Large intestine (tissue), 3 donors: Measurements from ENCODE around the gene PPP2R3A. TPM values are rescaled to one million over a fixed set of nuclear protein-coding genes. Genes with fewer than 3 reads are reported as not detected.

Experiments used
- DNase-seq, 2 donors: peaks; one replicate each; pipeline versions ENCODE4 v3.0.0 to v3.0.0-alpha.2; 2013
- H3K27ac ChIP-seq: one replicate; pipeline ENCODE4 v1.5.1; 2013; ENCODE audit warnings: low read length
- H3K27me3 ChIP-seq: 2 replicates; pipeline ENCODE4 v1.6.1; 2013; ENCODE audit warnings: low read length; ENCODE audit not compliant: control insufficient read depth, insufficient read depth
- H3K36me3 ChIP-seq: 2 replicates; pipeline ENCODE4 v1.6.1; 2013; ENCODE audit warnings: low read length; ENCODE audit not compliant: control insufficient read depth, insufficient read depth
- H3K4me1 ChIP-seq: one replicate; pipeline ENCODE4 v1.6.1; 2013; ENCODE audit warnings: low read length; ENCODE audit not compliant: control insufficient read depth, insufficient read depth
- H3K4me3 ChIP-seq: one replicate; pipeline ENCODE4 v1.5.1; 2013; ENCODE audit warnings: low read length
- H3K9me3 ChIP-seq: one replicate; pipeline ENCODE4 v1.6.1; 2013; ENCODE audit warnings: mild to moderate bottlenecking, low read depth, low read length, moderate library complexity; ENCODE audit not compliant: control insufficient read depth
- WGBS: methylation state at CpG from one replicate; pipeline ENCODE4 v1.1.5; 2013; ENCODE audit warnings: low lambda C conversion rate; ENCODE audit not compliant: insufficient coverage; 5-methylcytosine and 5-hydroxymethylcytosine counted together
- polyA plus RNA-seq: library from polyadenylated mRNA; unstranded; fragments of 120-200 nt; gene quantifications from one replicate; pipeline ENCODE4 v1.2.1, GENCODE V29; 2013

PPP2R3A gene
- polyA plus RNA-seq, 1 donor: 7.4 TPM

DNA sequence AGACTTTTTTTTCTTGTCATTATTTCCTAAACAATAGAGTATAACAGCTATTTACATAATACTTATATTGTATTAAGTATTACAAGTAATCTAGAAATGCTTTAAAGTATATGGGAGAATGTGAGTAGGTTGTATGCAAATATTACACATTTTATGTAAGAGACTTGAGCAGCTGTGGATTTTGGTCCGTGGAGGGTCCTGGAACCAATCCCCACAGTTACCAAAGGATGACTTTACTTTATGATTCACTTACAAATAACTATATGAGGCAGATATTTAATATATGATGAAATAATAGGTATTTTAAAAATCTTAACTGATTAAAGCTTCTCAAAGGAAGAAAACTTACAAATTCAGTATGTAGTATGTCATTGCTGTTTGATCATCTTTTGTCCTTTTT is 56.3 kb downstream of the PPP2R3A start:
- no peak for DNase-seq
- Histone ChIP-seq H3K36me3 (no peaks in the 10 kb centered on the region), H3K9me3 (no peaks in the 10 kb centered on the region), H3K27me3 (no peaks in the 10 kb centered on the region), H3K4me3 (no peak overlapping the region), H3K4me1 (no peaks in the 10 kb centered on the region), H3K27ac (no peak overlapping the region)
- WGBS: no CpG with 5 or more reads among the region's 1 CpG

DNA sequence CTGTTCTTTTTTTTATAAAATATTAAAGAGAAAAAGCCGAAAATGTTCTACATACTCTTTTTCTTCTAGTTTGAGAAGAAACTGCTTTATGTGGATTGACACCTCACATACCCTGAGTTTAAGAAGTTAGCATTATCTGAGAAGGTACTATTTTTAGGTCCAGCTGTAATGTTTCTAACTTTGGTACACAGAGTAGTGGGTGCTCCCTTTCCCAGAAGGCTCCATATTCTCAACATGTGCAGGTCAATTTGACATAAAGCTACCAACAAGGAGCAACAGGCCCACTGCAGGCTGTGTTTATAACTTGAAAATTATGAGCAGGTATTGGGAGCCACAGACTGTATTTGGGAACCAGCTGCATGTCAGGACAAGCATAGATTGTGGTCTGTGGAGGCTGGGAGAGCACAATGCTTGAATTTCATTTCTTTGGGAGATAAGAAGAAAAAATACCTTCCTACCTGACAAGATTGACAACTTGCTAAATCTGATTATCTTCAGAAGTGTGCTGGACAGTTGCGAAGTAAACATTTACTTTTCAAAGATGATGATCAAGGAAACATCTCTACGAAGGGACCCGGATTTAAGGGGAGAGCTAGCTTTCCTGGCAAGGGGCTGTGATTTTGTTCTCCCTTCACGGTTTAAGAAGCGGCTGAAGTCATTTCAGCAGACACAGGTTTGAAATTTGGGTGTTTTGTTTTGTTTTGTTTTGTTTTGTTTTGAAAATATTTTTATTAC is 57.2 kb downstream of the PPP2R3A start:
- no peaks in the 10 kb centered on the region for H3K36me3 ChIP-seq
- no peak overlapping the region for H3K4me3 ChIP-seq
- H3K27me3 ChIP-seq: no peaks in the 10 kb centered on the region
- H3K9me3 ChIP-seq: no peaks in the 10 kb centered on the region
- DNase-seq: no peak
- H3K27ac ChIP-seq: no peak overlapping the region
- H3K4me1 ChIP-seq: no peaks in the 10 kb centered on the region
- WGBS: 20% methylated on average over 2 of the region's 6 CpGs

DNA sequence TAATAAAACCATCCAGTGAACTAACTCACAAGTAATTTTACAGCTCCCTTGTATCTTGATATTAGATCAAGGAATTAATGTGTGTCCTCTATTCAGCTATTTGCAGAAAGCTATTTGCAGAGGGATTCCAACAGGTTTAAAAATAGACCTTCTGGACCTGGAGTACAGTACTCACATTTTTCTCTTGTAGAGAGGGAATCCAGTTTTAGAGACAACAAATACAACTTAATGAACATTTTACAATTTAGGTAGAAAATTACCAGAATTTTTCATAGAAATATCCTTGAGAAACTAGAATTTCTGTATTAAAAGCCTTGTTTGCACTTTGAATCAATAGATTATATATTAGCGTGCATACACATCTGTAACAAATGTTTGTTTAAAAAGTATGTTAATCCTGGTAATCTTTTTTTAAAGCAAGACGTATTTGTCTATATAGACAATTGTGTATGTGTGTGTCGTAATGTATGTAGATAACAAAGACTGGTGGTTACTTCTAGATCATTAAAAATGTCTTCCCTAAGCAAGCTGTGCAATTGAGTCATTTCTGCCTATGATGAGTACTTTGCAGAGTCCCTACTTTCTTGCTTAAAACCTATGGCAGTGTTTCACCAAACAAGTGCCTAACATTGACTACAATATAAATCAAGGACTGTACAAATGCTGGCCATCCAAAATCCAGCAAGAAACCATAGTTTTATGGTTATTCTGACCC is 57.9 kb downstream of the PPP2R3A start:
- H3K4me3 ChIP-seq: no peak overlapping the region
- DNase-seq: no peak
- no peaks in the 10 kb centered on the region for H3K4me1 ChIP-seq
- peaks cover 3% of the 10 kb centered on the region for H3K36me3 ChIP-seq
- no peaks in the 10 kb centered on the region for H3K9me3 ChIP-seq
- WGBS: no CpG with 5 or more reads among the region's 3 CpGs
- H3K27ac ChIP-seq: no peak overlapping the region
- H3K27me3 ChIP-seq: no peaks in the 10 kb centered on the region

DNA sequence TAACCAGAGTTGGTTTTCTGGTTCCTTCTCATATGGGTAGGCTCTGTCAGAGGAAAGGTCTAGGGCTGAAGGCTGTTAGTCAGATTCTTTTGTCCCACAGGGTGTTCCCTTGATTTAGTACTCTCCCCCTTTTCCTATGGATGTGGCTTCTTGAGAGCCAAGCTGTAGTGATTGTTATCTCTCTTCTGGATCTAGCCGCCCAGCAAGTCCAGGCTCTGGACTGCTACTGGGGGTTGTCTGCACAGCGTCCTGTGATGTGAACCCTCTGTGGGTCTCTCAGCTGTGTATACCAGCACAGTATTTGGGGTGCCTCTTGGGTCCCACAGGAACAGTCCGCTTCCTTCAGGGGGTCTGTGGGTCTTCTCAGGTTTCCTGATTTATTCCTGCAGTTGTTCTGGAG is 70.8 kb downstream of the PPP2R3A start:
- WGBS: no CpG with 5 or more reads among the region's 3 CpGs

DNA sequence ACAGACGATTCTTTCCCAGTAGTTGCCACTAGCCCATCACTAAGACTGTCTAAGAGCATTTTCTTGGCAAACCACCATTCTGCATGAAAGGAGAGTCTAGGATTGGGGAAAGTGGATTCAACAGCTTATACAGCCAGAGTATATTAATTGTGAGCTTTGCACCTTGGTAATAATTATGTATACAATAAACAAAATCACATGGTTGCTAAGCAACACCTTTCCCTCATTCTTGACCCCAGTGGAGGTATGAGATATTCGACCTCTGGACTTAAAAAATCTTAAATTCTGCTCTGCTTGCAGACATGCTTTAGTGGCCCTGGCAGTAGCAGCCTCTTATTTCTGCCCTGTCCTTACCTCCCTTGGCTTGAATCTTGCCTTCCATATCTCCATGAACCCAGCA is 73.1 kb downstream of the PPP2R3A start:
- no peaks in the 10 kb centered on the region for H3K4me1 ChIP-seq
- H3K9me3 ChIP-seq: no peaks in the 10 kb centered on the region
- WGBS: no CpG with 5 or more reads among the region's 2 CpGs

More for the DNA sequence above, 70.8 kb downstream of the PPP2R3A start:
- H3K27me3 ChIP-seq: no peaks in the 10 kb centered on the region
- no peak overlapping the region for H3K4me3 ChIP-seq
- no peaks in the 10 kb centered on the region for H3K9me3 ChIP-seq
- no peaks in the 10 kb centered on the region for H3K4me1 ChIP-seq
- no peaks in the 10 kb centered on the region for H3K36me3 ChIP-seq
- no peak overlapping the region for H3K27ac ChIP-seq
- no peak for DNase-seq

DNA sequence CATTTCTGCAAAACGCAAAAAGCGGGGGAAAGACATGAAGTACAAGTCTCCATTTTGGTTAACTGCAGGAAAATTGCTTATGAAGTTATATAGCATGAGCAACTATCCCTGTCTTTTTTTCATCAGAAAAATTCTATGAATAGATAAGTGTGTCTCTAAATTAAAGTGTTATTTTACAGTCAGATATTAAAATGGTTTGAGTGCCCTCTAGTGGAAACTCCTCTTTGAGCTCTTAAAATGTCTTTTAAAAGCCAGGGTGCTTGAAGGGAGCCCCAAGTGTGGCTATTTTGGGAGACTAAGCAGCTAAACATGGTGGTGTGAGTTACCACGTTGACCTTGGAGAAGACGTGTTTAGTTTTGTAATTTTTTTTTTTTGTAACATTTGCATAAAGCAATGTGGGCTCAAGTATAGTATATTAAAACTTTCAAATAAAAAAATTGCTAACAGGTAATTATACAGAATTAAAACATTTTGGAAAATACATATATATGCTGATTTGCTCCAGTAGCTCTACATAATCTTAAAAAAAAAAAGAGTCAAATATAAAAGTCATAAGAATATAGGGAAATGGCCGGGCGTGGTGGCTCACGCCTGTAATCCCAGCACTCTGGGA is 77.2 kb downstream of the PPP2R3A start:
- peaks cover 17% of the 10 kb centered on the region for H3K36me3 ChIP-seq
- no peak overlapping the region for H3K4me3 ChIP-seq
- WGBS: 65% methylated on average over 4 of the region's 7 CpGs
- no peak overlapping the region for H3K27ac ChIP-seq
- H3K9me3 ChIP-seq: no peaks in the 10 kb centered on the region
- H3K27me3 ChIP-seq: no peaks in the 10 kb centered on the region
- DNase-seq: peak; percentile 7 to 24
- no peaks in the 10 kb centered on the region for H3K4me1 ChIP-seq

More for the DNA sequence above, 73.1 kb downstream of the PPP2R3A start:
- peak in 1 of 2 donors; percentile 29 for DNase-seq
- Histone ChIP-seq H3K4me3 (no peak overlapping the region), H3K27me3 (no peaks in the 10 kb centered on the region), H3K27ac (no peak overlapping the region), H3K36me3 (no peaks in the 10 kb centered on the region)

DNA sequence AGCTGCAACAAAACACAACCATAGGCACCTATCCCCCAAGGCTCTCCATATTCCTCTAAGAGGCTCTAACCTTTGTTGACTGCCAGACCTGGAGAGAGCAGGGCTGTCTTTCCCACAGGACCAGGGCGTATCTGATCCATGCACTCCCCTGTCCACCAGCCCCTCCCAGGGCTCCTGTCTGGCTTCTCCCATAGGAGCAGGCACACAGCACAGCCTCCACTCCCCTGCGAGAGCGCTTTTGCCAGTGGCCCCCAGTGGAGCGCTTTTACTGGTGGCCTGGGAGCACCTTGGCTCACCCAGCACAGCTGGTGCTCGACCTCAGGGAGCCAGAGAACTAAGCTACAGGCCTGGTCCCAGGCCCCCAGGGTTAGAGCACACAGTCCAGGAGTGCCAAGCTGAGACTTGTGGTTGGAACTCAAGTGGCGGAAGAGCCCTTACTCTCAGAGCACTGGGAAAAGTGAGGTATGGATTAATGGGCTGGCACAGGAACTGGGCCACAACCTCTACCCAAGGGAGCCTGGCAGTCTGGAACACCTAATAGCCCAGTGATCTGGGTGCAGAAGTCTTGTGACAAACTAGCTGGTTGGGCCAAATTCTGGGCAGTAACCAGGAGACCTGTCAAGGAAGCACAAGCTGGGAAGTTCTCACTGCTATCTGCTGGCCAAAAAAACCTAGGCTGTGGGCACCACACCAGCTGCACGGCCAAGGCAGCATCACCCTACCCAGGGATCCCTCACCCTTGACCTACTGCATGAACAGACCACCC is 79.6 kb downstream of the PPP2R3A start:
- no peak for DNase-seq
- peaks cover 21% of the 10 kb centered on the region for H3K36me3 ChIP-seq
- no peaks in the 10 kb centered on the region for H3K27me3 ChIP-seq
- H3K9me3 ChIP-seq: no peaks in the 10 kb centered on the region
- H3K27ac ChIP-seq: no peak overlapping the region
- WGBS: no CpG with 5 or more reads among the region's 7 CpGs
- no peaks in the 10 kb centered on the region for H3K4me1 ChIP-seq
- H3K4me3 ChIP-seq: no peak overlapping the region

DNA sequence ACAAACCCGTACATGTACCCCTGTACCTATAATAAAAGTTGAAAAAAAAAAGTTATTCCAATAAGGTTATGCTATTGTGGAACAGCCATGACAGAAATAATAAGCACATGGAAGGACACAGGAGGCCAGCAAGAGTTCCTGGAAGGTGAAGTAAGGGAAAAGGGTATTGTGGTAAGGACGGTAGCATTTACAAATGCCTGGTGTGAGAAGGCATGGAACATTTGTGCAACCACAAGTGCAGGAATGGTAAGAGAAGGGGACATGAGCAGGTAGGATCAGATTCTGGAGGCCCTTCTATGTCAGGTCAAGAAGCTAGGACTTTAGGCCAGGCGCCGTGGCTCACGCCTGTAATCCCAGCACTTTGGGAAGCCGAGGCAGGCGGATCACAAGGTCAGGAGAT is 82.5 kb downstream of the PPP2R3A start:
- Histone ChIP-seq H3K27me3 (no peaks in the 10 kb centered on the region), H3K9me3 (no peaks in the 10 kb centered on the region), H3K4me1 (no peaks in the 10 kb centered on the region), H3K36me3 (peaks cover 29% of the 10 kb centered on the region), H3K4me3 (no peak overlapping the region), H3K27ac (no peak overlapping the region)
- WGBS: 100% methylated on average over 1 of the region's 7 CpGs
- no peak for DNase-seq

DNA sequence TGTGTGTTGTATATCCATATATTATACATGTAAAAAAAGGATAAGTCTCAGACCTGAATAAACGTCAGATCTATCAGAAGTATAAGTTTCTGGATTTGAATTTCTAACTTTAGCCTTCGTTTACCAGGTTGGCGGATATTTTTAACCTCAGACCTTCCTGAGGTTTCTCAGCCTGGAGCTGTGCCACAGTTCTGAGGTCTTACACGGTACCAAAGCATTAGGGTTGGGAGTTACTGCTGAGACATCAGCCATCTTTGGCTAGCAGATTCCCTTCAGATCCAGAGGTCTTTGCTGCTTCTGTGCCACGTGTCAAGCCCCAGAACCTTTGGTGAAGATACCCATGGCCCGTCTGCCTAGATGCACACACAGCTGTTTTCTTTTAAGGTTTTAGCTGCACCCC is 84.7 kb downstream of the PPP2R3A start:
- no peak overlapping the region for H3K27ac ChIP-seq
- no CpG with 5 or more reads among the region's 6 CpGs for WGBS
- no peaks in the 10 kb centered on the region for H3K4me1 ChIP-seq
- no peaks in the 10 kb centered on the region for H3K27me3 ChIP-seq
- H3K4me3 ChIP-seq: no peak overlapping the region
- no peak for DNase-seq
- peaks cover 24% of the 10 kb centered on the region for H3K36me3 ChIP-seq
- no peaks in the 10 kb centered on the region for H3K9me3 ChIP-seq

DNA sequence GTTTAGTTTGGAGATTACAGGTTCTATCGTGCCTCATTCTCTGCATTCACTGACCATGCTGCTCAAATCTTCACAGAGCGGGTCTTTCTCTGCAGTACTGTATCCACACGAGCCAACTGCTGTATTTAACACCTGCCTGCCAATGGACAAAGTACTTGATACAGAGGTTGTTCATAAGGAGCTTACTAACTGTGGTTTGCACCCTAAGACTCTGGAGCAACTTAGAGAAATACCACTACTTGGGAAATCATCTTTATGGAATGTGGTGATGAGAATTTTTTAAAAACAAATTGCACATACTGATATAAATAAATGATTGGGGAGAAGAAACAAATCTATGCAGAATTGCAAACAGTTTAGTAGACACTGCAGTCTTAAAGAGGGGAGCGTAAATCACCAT is 90.0 kb downstream of the PPP2R3A start:
- H3K4me3 ChIP-seq: no peak overlapping the region

More for the DNA sequence above, 90.0 kb downstream of the PPP2R3A start:
- H3K9me3 ChIP-seq: no peaks in the 10 kb centered on the region
- no peaks in the 10 kb centered on the region for H3K4me1 ChIP-seq
- peaks cover 15% of the 10 kb centered on the region for H3K36me3 ChIP-seq
- 100% methylated on average over 1 of the region's 4 CpGs for WGBS
- H3K27ac ChIP-seq: no peak overlapping the region
- no peaks in the 10 kb centered on the region for H3K27me3 ChIP-seq
- DNase-seq: no peak
